GM21515 (cell line): Measurements from ENCODE around the gene CDH2.

ENCODE experiments used
- ATAC-seq: cut with Tn5 transposase; IDR thresholded peaks from one replicate; pipeline ENCODE4 v1.9.1; 2021; ENCODE audit not compliant: unreplicated experiment

Gene CDH2

GRCh38 chr18:28176948-28177827 is at the start of gene CDH2:
TSS of gene CDH2 (minus strand) at chr18:28177130. CDS start at chr18:28177022, 108 bp downstream.
- ATAC-seq: no peak

GRCh38 chr18:28212060-28212459 is 35.1 kb upstream of the CDH2 start:
- no peak for ATAC-seq

GRCh38 chr18:28208712-28209265 is 31.9 kb upstream of the CDH2 start:
- ATAC-seq: no peak

- ATAC-seq: no peak
Observed at GRCh38 chr18:28208268-28208667, 31.3 kb upstream of the CDH2 start.

GRCh38 chr18:28204154-28204553 is 27.2 kb upstream of the CDH2 start:
- ATAC-seq: no peak

GRCh38 chr18:28201056-28201455 is 24.1 kb upstream of the CDH2 start:
- no peak for ATAC-seq

GRCh38 chr18:28198620-28199019 is 21.7 kb upstream of the CDH2 start:
- ATAC-seq: no peak

GRCh38 chr18:28193177-28193778 is 16.3 kb upstream of the CDH2 start:
- no peak for ATAC-seq

- peak; percentile 78 for ATAC-seq
Observed at GRCh38 chr18:28189400-28190239, 12.7 kb upstream of the CDH2 start.

GRCh38 chr18:28185121-28185520 is 8.2 kb upstream of the CDH2 start:
- ATAC-seq: no peak

- no peak for ATAC-seq
Observed at GRCh38 chr18:28183418-28184078, 6.6 kb upstream of the CDH2 start.

- ATAC-seq: no peak
Observed at GRCh38 chr18:28181616-28182015, 4.7 kb upstream of the CDH2 start.

- no peak for ATAC-seq
Observed at GRCh38 chr18:28178720-28179119, 1.8 kb upstream of the CDH2 start.

GRCh38 chr18:28177828-28178635 is 1.1 kb upstream of the CDH2 start:
- no peak for ATAC-seq

- no peak for ATAC-seq
Observed at GRCh38 chr18:28176698-28176947, 307 bp downstream of the CDH2 start.

- ATAC-seq: no peak
Observed at GRCh38 chr18:28175930-28176697, 816 bp downstream of the CDH2 start.

GRCh38 chr18:28175150-28175929 is 1.6 kb downstream of the CDH2 start:
- ATAC-seq: no peak

GRCh38 chr18:28174181-28174905 is 2.6 kb downstream of the CDH2 start:
- ATAC-seq: no peak
